HG02610 (cell line): Measurements from ENCODE around the gene FBXO38.

Experiments used
- ATAC-seq: cut with Tn5 transposase; IDR thresholded peaks from one replicate; pipeline ENCODE4 v1.9.1; 2021; ENCODE audit warnings: mild to moderate bottlenecking, moderate library complexity; ENCODE audit not compliant: unreplicated experiment

FBXO38 gene

DNA sequence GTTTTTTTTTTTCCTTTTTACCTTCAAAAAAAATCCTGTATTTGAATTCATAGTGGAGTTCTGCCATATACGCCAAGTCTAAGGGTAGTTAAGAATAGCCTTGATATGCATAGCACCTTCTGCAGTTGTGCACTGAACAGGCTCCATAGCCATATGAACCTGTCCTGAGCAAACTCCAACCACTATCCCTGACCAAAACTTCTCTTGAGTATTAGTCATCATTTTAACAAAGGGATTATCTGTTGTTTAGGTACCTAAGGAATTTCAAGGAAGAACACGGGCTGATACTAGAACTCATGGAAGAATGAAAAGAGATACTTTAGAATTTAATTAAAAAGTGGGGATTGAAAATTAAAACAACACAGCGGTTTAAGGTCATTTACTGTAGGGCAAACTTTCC lies 1.9 kb upstream of the FBXO38 start:
- no peak for ATAC-seq

DNA sequence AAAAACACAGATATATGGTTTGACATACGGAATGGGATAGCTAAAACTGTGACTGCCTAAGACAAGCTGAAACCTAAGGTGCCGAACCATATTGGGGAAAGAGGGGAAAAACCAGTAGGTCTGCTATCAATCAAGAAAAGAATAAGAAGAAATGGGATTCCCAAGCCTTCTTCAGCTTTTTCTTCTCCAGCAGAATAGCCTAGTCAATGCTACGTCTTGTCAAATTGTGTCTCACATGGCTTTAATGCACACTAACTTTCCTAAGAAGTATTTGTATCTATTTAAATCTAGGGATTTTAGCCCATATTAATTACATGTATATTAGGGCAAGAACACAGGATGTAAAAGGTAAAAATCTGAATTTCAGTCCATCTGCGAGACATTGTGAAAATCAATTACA lies 797 bp upstream of the FBXO38 start:
- ATAC-seq, result no peak

GRCh38 chr5:148384380-148384737 lies 601 bp downstream of the FBXO38 start:
- no peak for ATAC-seq

DNA sequence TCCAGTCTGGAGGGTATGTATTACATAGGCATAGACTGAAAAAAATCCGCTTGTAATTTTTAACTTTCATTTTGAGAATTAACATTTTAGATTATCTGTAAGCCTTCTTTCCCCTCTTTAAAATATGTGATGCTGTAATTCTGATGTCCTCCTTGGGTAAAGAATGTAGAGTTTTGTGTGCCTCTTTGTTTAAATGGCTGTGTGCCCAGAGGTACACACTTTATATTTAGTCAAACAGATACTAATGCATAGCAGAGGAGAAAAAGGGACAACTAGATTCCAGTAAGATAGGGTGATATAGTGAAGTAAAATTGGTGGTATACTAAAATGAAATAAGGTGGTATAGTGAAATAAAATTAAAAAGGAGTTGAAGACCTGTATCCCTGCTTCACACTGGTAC lies 1.3 kb downstream of the FBXO38 start:
- no peak for ATAC-seq

GRCh38 chr5:148386041-148386440 lies 2.3 kb downstream of the FBXO38 start:
- no peak for ATAC-seq

GRCh38 chr5:148387325-148387724 lies 3.6 kb downstream of the FBXO38 start:
- ATAC-seq, result no peak

GRCh38 chr5:148388696-148389095 lies 4.9 kb downstream of the FBXO38 start:
- peak; percentile 37 for ATAC-seq

DNA sequence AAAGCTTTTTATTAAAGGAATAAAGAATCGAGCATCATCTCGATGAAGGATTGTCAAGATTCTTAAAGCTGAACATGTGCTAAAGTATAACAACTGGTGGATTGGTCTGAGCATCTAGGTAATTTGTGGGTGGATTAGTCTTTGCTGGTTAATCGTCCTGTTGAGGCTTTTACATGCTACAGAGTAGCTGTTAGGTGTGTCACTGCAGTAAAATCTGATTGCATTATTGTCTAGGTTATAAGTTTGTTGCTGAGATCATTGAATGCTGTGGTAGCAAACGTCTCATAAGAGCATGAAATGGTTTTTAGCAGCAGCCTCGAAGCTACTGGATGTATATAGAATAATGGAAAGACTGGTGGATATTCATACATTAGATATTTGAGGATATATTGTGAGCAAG lies 7.2 kb downstream of the FBXO38 start:
- no peak for ATAC-seq

GRCh38 chr5:148391422-148391821 lies 7.7 kb downstream of the FBXO38 start:
- ATAC-seq, result no peak

GRCh38 chr5:148393390-148393741 lies 9.6 kb downstream of the FBXO38 start:
- no peak for ATAC-seq

DNA sequence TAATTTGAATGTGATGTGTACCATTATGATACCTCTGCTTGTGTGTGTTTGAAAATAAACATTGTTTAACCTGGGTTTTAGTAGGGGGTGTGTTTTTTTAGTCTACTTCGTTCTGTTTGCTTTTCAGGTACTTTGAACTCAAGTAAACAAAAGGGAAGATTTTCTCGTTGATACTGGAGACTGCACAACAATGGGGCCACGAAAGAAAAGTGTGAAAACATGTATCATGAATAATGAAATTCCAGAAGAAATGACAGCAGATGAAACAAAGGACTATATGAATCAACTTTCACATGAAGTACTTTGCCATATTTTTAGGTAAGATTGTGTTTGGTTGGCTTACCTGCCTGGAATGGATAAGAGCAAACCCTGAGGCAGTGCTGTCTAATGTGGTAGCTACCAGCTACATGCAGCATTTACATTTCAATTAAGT lies 10.8 kb downstream of the FBXO38 start:
- no peak for ATAC-seq

- no peak for ATAC-seq
Observed at GRCh38 chr5:148395031-148395430, 11.3 kb downstream of the FBXO38 start.

DNA sequence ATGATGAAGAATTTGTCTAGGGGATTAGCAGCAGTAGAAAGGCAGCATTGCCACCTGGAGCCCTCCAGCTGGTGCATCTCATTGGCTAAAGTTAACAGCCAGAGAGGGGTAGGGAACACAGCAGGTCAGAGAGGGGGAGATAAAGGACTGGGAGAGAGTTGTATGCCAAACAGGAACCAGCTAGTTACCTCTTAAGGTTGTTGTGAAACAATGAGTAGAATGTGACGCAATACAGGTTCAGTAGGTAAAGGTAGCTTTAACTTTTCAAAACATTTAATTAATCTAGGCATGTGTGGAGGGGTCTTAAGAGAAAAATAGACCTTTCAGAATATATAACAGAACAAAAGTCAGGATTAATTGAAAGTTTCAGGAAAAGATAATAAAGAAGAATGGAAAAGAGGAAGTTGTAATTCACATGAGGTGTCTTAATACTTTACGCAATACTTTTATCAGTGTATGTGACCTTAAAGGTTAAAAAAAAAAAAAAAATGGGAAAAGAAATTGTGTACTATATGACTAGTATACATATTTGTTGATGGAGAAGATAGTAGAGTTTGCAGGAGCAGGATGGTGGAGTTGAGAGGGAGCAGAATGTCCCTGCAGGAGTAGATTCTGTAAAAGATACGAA lies 14.3 kb downstream of the FBXO38 start:
- ATAC-seq, result no peak

DNA sequence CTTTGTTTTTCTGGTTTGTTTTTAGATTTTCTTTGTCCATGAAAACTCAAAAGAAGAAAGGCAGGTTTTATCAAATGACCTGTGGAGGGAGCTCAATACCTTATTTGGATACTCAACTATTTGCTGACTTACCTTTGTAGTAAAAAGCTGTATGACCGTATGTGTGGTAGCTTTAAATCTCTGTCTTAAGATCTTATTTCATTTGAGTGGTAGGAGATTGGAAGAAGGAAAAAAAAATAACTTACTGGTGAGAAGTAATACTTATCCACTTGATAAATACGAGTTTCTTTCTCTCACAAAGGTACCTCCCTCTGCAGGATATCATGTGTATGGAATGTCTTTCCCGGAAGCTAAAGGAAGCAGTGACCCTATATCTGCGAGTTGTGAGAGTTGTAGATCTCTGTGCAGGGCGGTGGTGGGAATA lies 15.0 kb downstream of the FBXO38 start:
- no peak for ATAC-seq

GRCh38 chr5:148401604-148402003 lies 17.8 kb downstream of the FBXO38 start:
- ATAC-seq, result no peak

DNA sequence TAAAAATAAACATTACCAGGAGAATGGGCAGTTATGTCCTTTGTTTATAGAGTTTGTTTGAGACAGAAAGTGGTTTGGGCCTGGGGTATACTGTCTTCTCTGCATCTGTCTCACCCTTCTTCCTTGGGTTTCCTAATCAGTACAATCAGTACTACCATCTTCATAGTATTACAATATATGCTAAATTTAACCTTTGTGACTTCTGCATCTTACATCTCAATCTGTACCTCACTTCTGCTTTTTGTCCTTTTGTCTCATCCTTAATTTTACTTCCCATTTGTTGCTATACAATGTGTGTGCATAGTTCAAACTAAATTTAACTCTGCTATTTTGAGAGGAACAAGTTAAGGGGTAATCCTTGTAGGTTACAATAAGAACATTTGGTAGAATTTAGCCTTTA lies 19.6 kb downstream of the FBXO38 start:
- ATAC-seq, result peak; percentile 84

DNA sequence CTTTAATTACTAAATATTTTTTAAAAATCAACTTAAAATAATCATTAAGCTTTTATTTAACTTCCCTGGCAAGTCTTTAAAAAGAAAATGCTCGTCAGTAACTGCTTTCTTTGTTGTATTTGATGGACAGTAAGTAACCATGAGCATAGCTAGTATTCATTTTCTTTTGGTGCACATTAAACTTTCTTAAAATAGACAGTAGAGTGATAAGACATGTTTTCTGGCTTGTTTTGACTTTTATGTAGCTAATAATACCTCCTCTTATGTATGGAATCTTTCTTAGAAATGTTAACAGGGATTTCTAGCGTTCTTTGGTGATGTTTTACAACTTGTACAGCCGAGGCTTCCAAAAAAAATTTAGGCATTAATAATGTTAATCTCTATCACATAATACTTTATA lies 22.6 kb downstream of the FBXO38 start:
- ATAC-seq, result no peak

DNA sequence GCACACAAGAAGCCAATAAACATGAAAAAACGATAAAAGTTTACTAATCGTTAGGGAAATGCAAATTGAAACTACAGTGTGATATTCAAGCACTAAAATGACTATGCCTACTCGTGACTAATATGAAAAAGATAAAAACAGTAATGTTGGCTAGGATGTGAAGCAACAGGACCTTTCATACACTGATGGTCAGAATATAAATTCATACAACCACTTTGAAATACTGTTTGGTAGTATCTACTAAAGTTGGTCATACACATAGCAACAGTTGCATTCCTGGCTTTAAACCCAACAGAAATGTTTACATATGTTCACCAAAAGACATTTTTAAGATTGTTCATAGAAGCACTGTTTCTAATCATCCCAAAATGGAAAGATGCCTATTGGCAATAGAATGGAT lies 24.3 kb downstream of the FBXO38 start:
- ATAC-seq, result no peak

DNA sequence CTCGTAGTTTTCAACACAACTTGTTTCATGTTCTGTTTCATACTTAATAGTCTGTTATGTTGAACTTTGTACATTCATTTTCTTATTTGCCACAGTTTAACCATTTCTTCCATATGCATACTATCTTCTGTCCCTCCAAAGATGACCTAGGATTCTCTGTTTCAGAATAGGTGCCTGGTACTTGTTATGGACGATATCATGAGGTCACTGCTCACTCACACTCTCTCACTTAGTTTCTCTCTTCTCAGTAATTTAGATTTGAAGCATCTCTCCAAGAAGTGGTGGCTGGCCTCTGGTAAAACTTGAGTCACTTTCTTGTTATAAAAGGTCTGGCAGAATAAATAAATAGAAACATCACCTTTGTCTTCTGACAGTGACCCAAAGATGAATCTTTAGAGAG lies 28.4 kb downstream of the FBXO38 start:
- no peak for ATAC-seq

DNA sequence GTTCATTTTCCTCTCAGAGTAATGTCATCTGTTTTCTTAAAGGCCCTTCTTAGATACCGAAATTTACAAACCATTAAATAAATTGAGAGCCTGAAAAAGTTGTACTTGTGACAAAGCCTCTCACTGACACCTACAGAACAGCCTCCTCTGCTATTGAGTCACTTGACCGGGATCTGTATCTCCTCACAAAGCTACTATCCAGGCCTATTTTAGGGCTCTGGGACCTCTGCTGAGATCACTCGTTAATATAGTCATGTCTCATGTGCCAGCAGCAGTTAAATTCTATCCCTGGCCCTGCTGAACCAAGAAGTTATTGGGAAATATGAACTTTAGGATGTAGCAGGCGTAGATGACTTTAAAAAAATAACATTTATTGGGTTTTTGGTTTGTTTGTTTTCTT lies 31.1 kb downstream of the FBXO38 start:
- no peak for ATAC-seq

DNA sequence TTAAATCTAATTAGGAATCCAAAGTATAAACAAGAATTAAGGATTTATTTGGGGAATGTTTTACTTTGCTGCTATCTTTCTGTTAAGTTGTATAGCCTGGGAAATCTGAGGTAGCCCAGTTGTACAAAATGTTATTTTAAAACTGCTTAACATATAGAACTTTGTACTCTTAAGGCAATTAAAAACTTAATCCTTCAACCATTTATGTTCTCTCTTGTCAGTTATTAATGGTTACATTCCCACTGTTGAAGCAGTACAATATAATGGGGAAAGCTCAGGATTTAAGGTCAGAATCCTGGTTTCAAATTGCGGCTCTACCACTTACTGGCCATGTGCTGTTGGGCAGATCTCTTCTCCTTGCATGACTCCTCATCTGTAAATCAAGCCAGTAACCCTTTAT lies 32.7 kb downstream of the FBXO38 start:
- no peak for ATAC-seq

- no peak for ATAC-seq
Observed at GRCh38 chr5:148416921-148417320, 33.2 kb downstream of the FBXO38 start.

GRCh38 chr5:148418511-148418910 lies 34.8 kb downstream of the FBXO38 start:
- ATAC-seq, result no peak

DNA sequence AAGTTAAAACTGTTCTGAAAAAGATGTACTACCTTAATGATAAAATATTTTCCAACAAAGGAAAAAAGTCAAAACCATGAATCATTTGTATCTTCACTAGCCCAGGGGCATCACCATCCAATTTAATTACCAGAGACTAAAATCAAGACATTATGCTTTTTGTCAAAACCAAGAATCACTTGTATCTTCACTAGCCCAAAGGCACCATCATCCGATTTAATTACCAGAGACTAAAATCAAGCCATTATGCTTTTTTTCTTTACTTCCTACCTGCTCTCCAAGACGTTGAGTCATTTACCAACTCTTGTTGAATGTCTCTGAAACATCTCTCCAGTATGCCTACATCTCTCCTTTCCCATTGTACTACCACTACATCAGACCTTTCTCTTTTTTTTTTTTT lies 37.9 kb downstream of the FBXO38 start:
- ATAC-seq, result no peak
